ENCODE results near the gene KCNA10. TPM values are rescaled to one million over a fixed set of nuclear protein-coding genes. Genes with fewer than 3 reads are reported as not detected.

The KCNA10 gene
- polyA plus RNA-seq, 1 donor (not counting 4 experiments of a cell fraction or from before 2014, with no cell fraction given), result not detected

DNA sequence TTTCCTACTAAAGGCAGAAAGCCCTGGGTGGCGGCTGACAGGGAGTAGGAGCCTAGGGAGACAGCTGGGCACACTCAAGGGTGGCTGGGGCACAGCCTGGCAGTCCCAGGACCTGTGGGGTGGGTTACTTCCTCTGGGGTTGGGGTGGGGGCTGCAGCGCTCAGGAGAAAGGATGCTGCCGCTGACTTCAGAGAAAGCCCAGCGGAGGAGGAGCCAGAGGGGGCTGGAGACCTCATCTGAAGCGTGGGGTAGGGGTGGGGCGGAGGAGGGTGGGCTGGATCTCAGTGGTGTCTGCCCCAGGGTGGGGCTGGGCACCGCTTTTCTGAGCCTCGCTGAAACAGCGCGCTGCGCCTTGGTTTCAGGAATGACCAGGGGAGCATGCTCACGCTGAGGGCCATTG is 30.8 kb downstream of the KCNA10 start:
- Histone ChIP-seq H3K36me3 (ENCODE audit: control insufficient read depth in 2 of 2, extremely low read depth in 1 of 2, insufficient read depth in 2 of 2, low read length in 2 of 2) (no peaks in the 10 kb centered on the region), H2AFZ (ENCODE audit: control insufficient read depth, low read length) (peak overlapping the region; percentile 60), H4K20me1 (ENCODE audit: control insufficient read depth, extremely low read depth, insufficient read depth, low read length) (no peaks in the 10 kb centered on the region), H3K9me3 (ENCODE audit: control insufficient read depth, low read depth, low read length) (no peaks in the 10 kb centered on the region), H3K27ac (ENCODE audit: control insufficient read depth, insufficient read depth, low read length) (peak overlapping the region; percentile 20), H3K4me1 (ENCODE audit: control insufficient read depth, extremely low read depth, insufficient read depth, low read length) (peaks cover 12% of the 10 kb centered on the region), H3K79me2 (ENCODE audit: control insufficient read depth, insufficient read depth, low read length) (no peaks in the 10 kb centered on the region), H3K27me3 (ENCODE audit: control insufficient read depth, extremely low read depth, insufficient read depth, low read length) (peaks cover 3% of the 10 kb centered on the region), H3K4me2 (ENCODE audit: control insufficient read depth, extremely low read depth, insufficient read depth, low read depth, low read length) (no peak overlapping the region), H3K9ac (ENCODE audit: control insufficient read depth, extremely low read depth, insufficient read depth, low read length) (no peak overlapping the region), H3K9me1 (ENCODE audit: control insufficient read depth, extremely low read depth, insufficient read depth, low read length) (no peaks in the 10 kb centered on the region), H3K4me3 (ENCODE audit: control insufficient read depth in 2 of 3, extremely low read depth in 1 of 3, insufficient read depth in 2 of 3, low read depth in 1 of 3, low read length in 3 of 3) (no peak overlapping the region)
- FAIRE-seq, result no peak
- TF ChIP-seq, protein P1, sequence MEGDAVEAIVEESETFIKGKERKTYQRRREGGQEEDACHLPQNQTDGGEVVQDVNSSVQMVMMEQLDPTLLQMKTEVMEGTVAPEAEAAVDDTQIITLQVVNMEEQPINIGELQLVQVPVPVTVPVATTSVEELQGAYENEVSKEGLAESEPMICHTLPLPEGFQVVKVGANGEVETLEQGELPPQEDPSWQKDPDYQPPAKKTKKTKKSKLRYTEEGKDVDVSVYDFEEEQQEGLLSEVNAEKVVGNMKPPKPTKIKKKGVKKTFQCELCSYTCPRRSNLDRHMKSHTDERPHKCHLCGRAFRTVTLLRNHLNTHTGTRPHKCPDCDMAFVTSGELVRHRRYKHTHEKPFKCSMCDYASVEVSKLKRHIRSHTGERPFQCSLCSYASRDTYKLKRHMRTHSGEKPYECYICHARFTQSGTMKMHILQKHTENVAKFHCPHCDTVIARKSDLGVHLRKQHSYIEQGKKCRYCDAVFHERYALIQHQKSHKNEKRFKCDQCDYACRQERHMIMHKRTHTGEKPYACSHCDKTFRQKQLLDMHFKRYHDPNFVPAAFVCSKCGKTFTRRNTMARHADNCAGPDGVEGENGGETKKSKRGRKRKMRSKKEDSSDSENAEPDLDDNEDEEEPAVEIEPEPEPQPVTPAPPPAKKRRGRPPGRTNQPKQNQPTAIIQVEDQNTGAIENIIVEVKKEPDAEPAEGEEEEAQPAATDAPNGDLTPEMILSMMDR (optimal IDR thresholded peaks at IDR 0.05 in 1 of 3, IDR thresholded peaks at IDR 0.05 in 1 of 3, conservative IDR thresholded peaks at IDR 0.05 in 1 of 3; ENCODE audit: extremely low read depth in 1 of 3, insufficient read depth in 2 of 3, low read length in 3 of 3), result no peak
- TF ChIP-seq EZH2 (IDR thresholded peaks at IDR 0.05; ENCODE audit: low read length), result no peak
- dilution Hi-C loops (cut with MboI; ENCODE audit: extremely low pct_ligation_motif_present, low sequenced_read_pairs), result no loop called here
- DNase-seq (ENCODE audit: low read depth, low spot score), result no peak

DNA sequence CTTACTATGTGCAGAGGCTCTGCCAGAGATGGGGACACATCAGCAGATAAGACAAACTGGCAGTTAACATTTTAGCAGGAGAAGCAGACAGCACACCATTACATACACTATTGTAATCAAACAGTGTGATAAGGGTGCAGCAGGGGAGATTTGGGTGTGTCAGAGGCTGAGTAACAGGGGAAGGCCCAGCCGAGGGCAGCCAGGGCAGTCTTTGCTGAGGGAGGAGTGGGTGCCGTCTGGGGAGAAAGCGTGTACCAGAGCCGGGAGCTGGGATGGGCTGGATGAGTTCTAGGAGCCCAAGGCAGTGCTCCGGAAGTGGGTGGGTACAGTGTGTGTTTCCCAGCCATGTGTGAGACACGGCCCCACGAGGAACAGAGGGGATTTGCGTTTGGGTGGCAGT is 31.2 kb downstream of the KCNA10 start:
- H4K20me1 ChIP-seq (ENCODE audit: control insufficient read depth, extremely low read depth, insufficient read depth, low read length), result no peaks in the 10 kb centered on the region
- dilution Hi-C loops (cut with MboI; ENCODE audit: extremely low pct_ligation_motif_present, low sequenced_read_pairs), result no loop called here
- H3K27me3 ChIP-seq (ENCODE audit: control insufficient read depth, extremely low read depth, insufficient read depth, low read length), result peaks cover 5% of the 10 kb centered on the region
- no peaks in the 10 kb centered on the region for H3K9me3 ChIP-seq (ENCODE audit: control insufficient read depth, low read depth, low read length)
- peak overlapping the region; percentile 28 for H3K9ac ChIP-seq (ENCODE audit: control insufficient read depth, extremely low read depth, insufficient read depth, low read length)
- peaks cover 12% of the 10 kb centered on the region for H3K4me1 ChIP-seq (ENCODE audit: control insufficient read depth, extremely low read depth, insufficient read depth, low read length)
- peak overlapping the region; percentile 45 for H3K4me2 ChIP-seq (ENCODE audit: control insufficient read depth, extremely low read depth, insufficient read depth, low read depth, low read length)
- no peaks in the 10 kb centered on the region for H3K36me3 ChIP-seq (ENCODE audit: control insufficient read depth in 2 of 2, extremely low read depth in 1 of 2, insufficient read depth in 2 of 2, low read length in 2 of 2)
- H3K79me2 ChIP-seq (ENCODE audit: control insufficient read depth, insufficient read depth, low read length), result no peaks in the 10 kb centered on the region
- DNase-seq (ENCODE audit: low read depth, low spot score) (no peak), FAIRE-seq (no peak)
- TF ChIP-seq, protein P1 (optimal IDR thresholded peaks at IDR 0.05 in 1 of 3, IDR thresholded peaks at IDR 0.05 in 1 of 3, conservative IDR thresholded peaks at IDR 0.05 in 1 of 3; ENCODE audit: extremely low read depth in 1 of 3, insufficient read depth in 2 of 3, low read length in 3 of 3), result no peak
- TF ChIP-seq EZH2 (IDR thresholded peaks at IDR 0.05; ENCODE audit: low read length), result no peak
- H2AFZ ChIP-seq (ENCODE audit: control insufficient read depth, low read length), result peak overlapping the region; percentile 60
- H3K9me1 ChIP-seq (ENCODE audit: control insufficient read depth, extremely low read depth, insufficient read depth, low read length), result no peaks in the 10 kb centered on the region
- H3K4me3 ChIP-seq (ENCODE audit: control insufficient read depth in 2 of 3, extremely low read depth in 1 of 3, insufficient read depth in 2 of 3, low read depth in 1 of 3, low read length in 3 of 3), result no peak overlapping the region
- H3K27ac ChIP-seq (ENCODE audit: control insufficient read depth, insufficient read depth, low read length), result peak overlapping the region; percentile 20

Measured in keratinocyte (primary cell).